C4-2B (cell line): Measurements from ENCODE around the gene MFN1.

ENCODE experiments used
- CTCF ChIP-seq: fragments of 450-650 bp; conservative IDR thresholded peaks from 2 replicates; pipeline ENCODE4 v1.5.1; 2017; ENCODE audit warnings: mild to moderate bottlenecking
- ZFX ChIP-seq: fragments of 450-650 bp; IDR thresholded peaks from 2 replicates; pipeline ENCODE4 v1.6.1; 2017

- TF ChIP-seq CTCF (no peak), ZFX (no peak)
Observed at GRCh38 chr3:179330438-179330837, 17.1 kb upstream of the MFN1 start.
